ENCODE data around the gene AGBL1.

AGBL1 gene

GRCh38 chr15:86573476-86573875, 493.8 kb downstream of the AGBL1 start:
- no peak for TF ChIP-seq CTCF (IDR thresholded peaks at IDR 0.05; ENCODE audit: extremely low read depth, missing control alignments)
- no peak for DNase-seq (ENCODE audit: low spot score)

DNA sequence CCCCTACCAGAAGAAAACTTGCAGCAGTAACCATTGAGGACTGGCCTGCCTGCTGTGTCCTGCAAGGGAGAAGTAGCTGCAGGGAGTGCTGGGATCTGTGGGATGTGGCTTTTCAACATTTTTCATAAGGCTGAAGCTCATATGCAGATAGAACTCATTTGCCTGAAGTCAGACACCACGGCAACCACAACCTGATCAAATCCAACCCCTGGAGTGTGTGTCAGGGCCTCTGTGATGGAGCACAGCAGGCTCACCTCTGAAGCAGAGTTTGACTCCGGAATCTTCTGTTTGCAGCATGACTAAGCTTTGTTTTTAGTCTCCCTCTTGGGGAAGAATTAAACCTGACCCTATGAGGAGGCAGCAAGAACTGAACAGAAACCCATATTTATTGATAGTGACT, 508.7 kb downstream of the AGBL1 start:
- TF ChIP-seq CTCF (IDR thresholded peaks at IDR 0.05; ENCODE audit: extremely low read depth, missing control alignments) = no peak
- no peak for DNase-seq (ENCODE audit: low spot score)

- no peak for DNase-seq (ENCODE audit: low spot score)
- no peak for TF ChIP-seq CTCF (IDR thresholded peaks at IDR 0.05; ENCODE audit: extremely low read depth, missing control alignments)
Observed at GRCh38 chr15:86590461-86590860, 510.8 kb downstream of the AGBL1 start.

DNA sequence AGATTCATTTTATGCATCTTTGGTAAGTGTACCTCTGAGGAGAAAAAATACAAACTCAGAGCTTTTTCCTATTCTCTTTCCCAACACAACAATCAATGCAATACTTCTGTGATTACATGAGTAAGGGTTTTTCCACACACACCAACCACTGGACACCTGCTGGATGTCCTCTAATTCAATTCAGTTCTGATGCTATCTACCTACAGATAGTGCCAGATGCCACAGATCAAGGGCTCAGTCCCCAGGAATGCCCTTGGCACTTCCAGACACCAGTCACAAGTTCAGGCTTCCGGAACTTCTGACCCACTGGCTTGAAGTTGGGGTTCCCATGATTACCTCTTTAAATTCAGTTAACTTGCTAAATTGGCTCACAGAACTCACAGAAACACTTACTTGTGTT, 511.5 kb downstream of the AGBL1 start:
- no peak for TF ChIP-seq CTCF (IDR thresholded peaks at IDR 0.05; ENCODE audit: extremely low read depth, missing control alignments)
- no peak for DNase-seq (ENCODE audit: low spot score)

DNA sequence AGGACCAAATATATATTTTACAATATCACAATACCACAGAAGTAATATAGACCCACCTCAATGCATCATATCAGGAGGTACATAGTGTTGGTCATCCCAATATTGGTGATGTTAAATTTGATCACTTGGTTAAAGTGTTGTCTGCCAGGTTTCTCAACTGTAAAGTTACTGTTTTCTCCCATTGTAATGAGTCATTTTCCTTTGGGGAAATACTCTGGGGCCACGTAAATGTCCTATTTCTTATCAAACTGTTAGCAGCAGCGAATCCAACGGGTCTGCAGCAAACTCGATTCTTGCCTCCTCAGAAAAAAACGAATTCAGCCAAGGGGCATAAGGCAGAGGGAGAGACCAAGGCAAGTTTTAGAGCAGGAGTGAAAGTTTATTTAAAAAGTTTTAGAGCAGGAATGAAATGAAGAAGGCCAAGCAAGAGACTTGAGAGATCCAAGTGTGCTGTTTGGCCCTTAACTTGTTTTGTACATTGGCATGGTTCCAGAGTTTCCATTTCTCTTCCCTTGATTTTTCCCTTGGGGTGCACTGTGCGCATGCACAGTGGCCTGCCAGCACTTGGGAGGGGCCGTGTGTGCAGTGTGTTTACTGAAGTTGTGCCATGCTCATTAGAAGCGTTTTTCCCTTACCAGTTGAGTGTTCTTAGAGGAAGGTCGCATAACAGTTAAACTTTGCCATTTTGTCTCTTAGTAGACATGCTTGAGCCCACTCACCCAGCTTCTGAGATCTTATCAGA, 512.5 kb downstream of the AGBL1 start:
- TF ChIP-seq CTCF (IDR thresholded peaks at IDR 0.05; ENCODE audit: extremely low read depth, missing control alignments) = no peak
- DNase-seq (ENCODE audit: low spot score) = no peak

DNA sequence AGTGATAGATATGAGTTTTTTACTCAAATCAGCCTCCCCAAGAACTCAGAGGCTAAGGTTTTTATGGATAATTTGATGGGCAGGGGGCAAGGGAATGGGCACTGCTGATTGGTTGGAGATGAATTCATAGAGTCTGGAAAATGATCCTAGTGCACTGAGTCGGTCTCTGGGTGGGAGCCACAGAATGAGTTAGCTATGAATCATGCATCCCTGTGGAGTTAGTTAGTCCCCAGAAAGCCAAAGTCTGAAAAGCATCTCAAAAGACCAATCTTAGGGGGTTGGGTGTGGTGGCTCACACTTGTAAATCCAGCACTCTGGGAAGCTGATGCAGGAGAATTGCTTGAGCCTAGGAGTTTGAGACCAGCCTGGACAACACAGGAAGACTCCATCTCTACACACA, 516.1 kb downstream of the AGBL1 start:
- no peak for TF ChIP-seq CTCF (IDR thresholded peaks at IDR 0.05; ENCODE audit: extremely low read depth, missing control alignments)
- DNase-seq (ENCODE audit: low spot score) = no peak

GRCh38 chr15:86603466-86603865, 523.8 kb downstream of the AGBL1 start:
- TF ChIP-seq CTCF (IDR thresholded peaks at IDR 0.05; ENCODE audit: extremely low read depth, missing control alignments) = no peak
- no peak for DNase-seq (ENCODE audit: low spot score)

All from GM20000 (cell line).